Parathyroid adenoma (tissue), 2 donors: ENCODE data around the gene PRDM15.

Experiments
- H2AFZ ChIP-seq: fragments of 300-600 bp; sonication (generic); one replicate; pipeline ENCODE4 v1.7.0; 2017; ENCODE audit warnings: antibody characterized with exemption, mild to moderate bottlenecking
- H3K27ac ChIP-seq: fragments of 300-600 bp; sonication (generic); one replicate; pipeline ENCODE4 v1.7.0; 2017
- H3K27me3 ChIP-seq: fragments of 300-600 bp; sonication (generic); one replicate; pipeline ENCODE4 v1.7.0; 2017; ENCODE audit warnings: low read length; ENCODE audit not compliant: control insufficient read depth, insufficient read depth
- H3K36me3 ChIP-seq: fragments of 300-600 bp; sonication (generic); one replicate; pipeline ENCODE4 v1.7.0; 2017; ENCODE audit warnings: low read length; ENCODE audit not compliant: control insufficient read depth, insufficient read depth
- H3K4me1 ChIP-seq: fragments of 300-600 bp; sonication (generic); one replicate; pipeline ENCODE4 v1.7.0; 2017; ENCODE audit warnings: control low read depth
- H3K4me2 ChIP-seq: fragments of 300-600 bp; sonication (generic); one replicate; pipeline ENCODE4 v1.7.0; 2017; ENCODE audit warnings: low read length
- H3K4me3 ChIP-seq: fragments of 300-600 bp; sonication (generic); one replicate; pipeline ENCODE4 v1.7.0; 2017; ENCODE audit warnings: low read depth, low read length
- H3K79me2 ChIP-seq: fragments of 300-600 bp; sonication (generic); one replicate; pipeline ENCODE4 v1.7.0; 2017; ENCODE audit warnings: control low read depth
- H3K9ac ChIP-seq: fragments of 300-600 bp; sonication (generic); one replicate; pipeline ENCODE4 v1.7.0; 2017; ENCODE audit warnings: mild to moderate bottlenecking
- H3K9me3 ChIP-seq: fragments of 300-600 bp; sonication (generic); one replicate; pipeline ENCODE4 v1.7.0; 2017; ENCODE audit warnings: low read length; ENCODE audit not compliant: control insufficient read depth
- CTCF ChIP-seq: fragments of 300-600 bp; sonication (generic); IDR thresholded peaks from one replicate; pipeline ENCODE4 v1.7.0; 2017; ENCODE audit warnings: antibody characterized with exemption, mild to moderate bottlenecking
- donor health status: primary hyperparathyroidism.

The PRDM15 gene

GRCh38 chr21:41852151-41852928 lies 26.8 kb downstream of the PRDM15 start:
- Histone ChIP-seq H3K36me3 (no peaks in the 10 kb centered on the region), H3K4me1 (no peaks in the 10 kb centered on the region)

GRCh38 chr21:41851090-41851790 lies 27.9 kb downstream of the PRDM15 start:
- Histone ChIP-seq H3K9ac (no peak overlapping the region), H3K27ac (no peak overlapping the region), H2AFZ (no peak overlapping the region), H3K36me3 (no peaks in the 10 kb centered on the region), H3K4me1 (no peaks in the 10 kb centered on the region), H3K9me3 (no peaks in the 10 kb centered on the region), H3K4me3 (no peak overlapping the region), H3K4me2 (no peak overlapping the region), H3K27me3 (no peaks in the 10 kb centered on the region), H3K79me2 (no peaks in the 10 kb centered on the region)
- no peak for TF ChIP-seq CTCF

More at GRCh38 chr21:41852151-41852928, 26.8 kb downstream of the PRDM15 start:
- H3K9me3 ChIP-seq, result no peaks in the 10 kb centered on the region
- H3K4me3 ChIP-seq, result no peak overlapping the region
- H2AFZ ChIP-seq, result no peak overlapping the region
- TF ChIP-seq CTCF, result no peak
- H3K27me3 ChIP-seq, result no peaks in the 10 kb centered on the region
- no peak overlapping the region for H3K4me2 ChIP-seq
- H3K79me2 ChIP-seq, result no peaks in the 10 kb centered on the region
- no peak overlapping the region for H3K9ac ChIP-seq
- H3K27ac ChIP-seq, result no peak overlapping the region

- Histone ChIP-seq H3K4me2 (no peak overlapping the region), H3K79me2 (no peaks in the 10 kb centered on the region), H3K27ac (no peak overlapping the region), H3K4me1 (no peaks in the 10 kb centered on the region), H3K36me3 (no peaks in the 10 kb centered on the region), H2AFZ (no peak overlapping the region), H3K4me3 (no peak overlapping the region), H3K9me3 (no peaks in the 10 kb centered on the region), H3K27me3 (no peaks in the 10 kb centered on the region), H3K9ac (no peak overlapping the region)
- no peak for TF ChIP-seq CTCF
These were observed 29.1 kb downstream of the PRDM15 start for GRCh38 chr21:41850085-41850484.

- TF ChIP-seq CTCF, result no peak
- H3K27me3 ChIP-seq, result no peaks in the 10 kb centered on the region
- H3K36me3 ChIP-seq, result no peaks in the 10 kb centered on the region
- H3K4me1 ChIP-seq, result no peaks in the 10 kb centered on the region
- no peak overlapping the region for H3K4me2 ChIP-seq
- no peak overlapping the region for H3K9ac ChIP-seq
- no peak overlapping the region for H3K4me3 ChIP-seq
- H2AFZ ChIP-seq, result no peak overlapping the region
- H3K9me3 ChIP-seq, result no peaks in the 10 kb centered on the region
- no peaks in the 10 kb centered on the region for H3K79me2 ChIP-seq
- H3K27ac ChIP-seq, result no peak overlapping the region
These were observed 30.1 kb downstream of the PRDM15 start for GRCh38 chr21:41848958-41849580.
